ENCODE data around the gene SYCP1.

The SYCP1 gene

DNA sequence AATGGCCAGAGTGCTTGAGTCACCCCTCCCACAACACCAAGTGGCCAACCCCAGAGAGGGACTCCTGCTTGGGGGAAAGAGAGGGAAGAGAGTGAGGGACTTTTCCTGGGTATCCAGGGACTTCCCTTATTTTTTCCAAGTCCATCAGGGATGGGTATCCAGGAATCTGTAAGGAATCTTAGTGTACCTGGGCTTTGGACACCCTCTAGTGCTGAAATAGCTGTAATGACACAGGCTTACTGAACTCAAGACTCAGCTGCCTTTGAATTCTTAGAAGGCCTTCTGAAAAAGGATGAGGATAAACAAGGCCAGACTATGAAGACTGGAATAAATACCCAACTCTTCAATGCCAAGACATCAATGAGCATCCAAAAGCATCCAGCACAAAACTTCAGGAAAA is 187.0 kb downstream of the SYCP1 start:
- no peak overlapping the region for H3K4me3 ChIP-seq (replicated peaks; ENCODE audit: low read depth, low read length)
- DNase-seq (ENCODE audit: extremely low read depth, insufficient read length) = no peak
- H3K27me3 ChIP-seq (replicated peaks; ENCODE audit: control insufficient read depth, insufficient read depth, low read length) = no peaks in the 10 kb centered on the region; the same call in none of the 2 replicates
- TF ChIP-seq, protein P1, sequence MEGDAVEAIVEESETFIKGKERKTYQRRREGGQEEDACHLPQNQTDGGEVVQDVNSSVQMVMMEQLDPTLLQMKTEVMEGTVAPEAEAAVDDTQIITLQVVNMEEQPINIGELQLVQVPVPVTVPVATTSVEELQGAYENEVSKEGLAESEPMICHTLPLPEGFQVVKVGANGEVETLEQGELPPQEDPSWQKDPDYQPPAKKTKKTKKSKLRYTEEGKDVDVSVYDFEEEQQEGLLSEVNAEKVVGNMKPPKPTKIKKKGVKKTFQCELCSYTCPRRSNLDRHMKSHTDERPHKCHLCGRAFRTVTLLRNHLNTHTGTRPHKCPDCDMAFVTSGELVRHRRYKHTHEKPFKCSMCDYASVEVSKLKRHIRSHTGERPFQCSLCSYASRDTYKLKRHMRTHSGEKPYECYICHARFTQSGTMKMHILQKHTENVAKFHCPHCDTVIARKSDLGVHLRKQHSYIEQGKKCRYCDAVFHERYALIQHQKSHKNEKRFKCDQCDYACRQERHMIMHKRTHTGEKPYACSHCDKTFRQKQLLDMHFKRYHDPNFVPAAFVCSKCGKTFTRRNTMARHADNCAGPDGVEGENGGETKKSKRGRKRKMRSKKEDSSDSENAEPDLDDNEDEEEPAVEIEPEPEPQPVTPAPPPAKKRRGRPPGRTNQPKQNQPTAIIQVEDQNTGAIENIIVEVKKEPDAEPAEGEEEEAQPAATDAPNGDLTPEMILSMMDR (IDR thresholded peaks at IDR 0.05; ENCODE audit: insufficient read depth, low read length, poor library complexity, severe bottlenecking) = peak; percentile 38
- H3K36me3 ChIP-seq (ENCODE audit: control insufficient read depth, insufficient read depth, low read length) = no peaks in the 10 kb centered on the region

Data from GM06990 (cell line).